Upper lobe of left lung (tissue), 4 donors: Measurements from ENCODE around the gene HDHD5.

Source experiments
- POLR2A ChIP-seq, 4 donors: fragments of 450-650 bp; IDR thresholded peaks; one replicate each; pipeline ENCODE4 v1.5.1; 2016 to 2017; ENCODE audit warnings: antibody characterized with exemption in 4 of 4, mild to moderate bottlenecking in 2 of 4
- TF ChIP-seq, protein P1 (sequence below), 6 experiments: fragments of 450-650 bp in 4 of 6; fragments of 200-600 bp in 2 of 6; sonication (generic) in 2 of 6; IDR thresholded peaks; one replicate each; pipeline ENCODE4 v1.5.1; 2016 to 2019; ENCODE audit warnings: antibody characterized with exemption in 6 of 6

DNA sequence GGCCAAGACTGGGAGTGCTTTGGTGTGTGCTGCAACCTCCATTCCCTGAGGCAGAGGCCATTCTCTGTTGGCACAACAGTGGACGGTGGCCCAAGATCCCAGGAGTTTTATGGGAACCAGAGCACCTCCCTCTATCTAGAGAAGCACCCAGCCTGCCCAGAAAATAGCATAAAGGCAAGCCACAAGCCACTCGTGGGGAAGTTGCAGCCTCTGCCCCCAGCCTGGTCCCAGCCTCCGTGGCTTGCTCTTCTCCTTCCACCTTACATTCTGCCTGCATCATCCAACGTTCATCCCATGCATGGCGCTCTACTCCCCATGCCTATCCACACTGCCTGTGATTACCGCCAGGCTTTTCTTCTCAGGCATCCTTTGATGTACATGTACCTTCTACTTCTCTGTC lies 58.5 kb downstream of the HDHD5 start:
- TF ChIP-seq, protein P1, sequence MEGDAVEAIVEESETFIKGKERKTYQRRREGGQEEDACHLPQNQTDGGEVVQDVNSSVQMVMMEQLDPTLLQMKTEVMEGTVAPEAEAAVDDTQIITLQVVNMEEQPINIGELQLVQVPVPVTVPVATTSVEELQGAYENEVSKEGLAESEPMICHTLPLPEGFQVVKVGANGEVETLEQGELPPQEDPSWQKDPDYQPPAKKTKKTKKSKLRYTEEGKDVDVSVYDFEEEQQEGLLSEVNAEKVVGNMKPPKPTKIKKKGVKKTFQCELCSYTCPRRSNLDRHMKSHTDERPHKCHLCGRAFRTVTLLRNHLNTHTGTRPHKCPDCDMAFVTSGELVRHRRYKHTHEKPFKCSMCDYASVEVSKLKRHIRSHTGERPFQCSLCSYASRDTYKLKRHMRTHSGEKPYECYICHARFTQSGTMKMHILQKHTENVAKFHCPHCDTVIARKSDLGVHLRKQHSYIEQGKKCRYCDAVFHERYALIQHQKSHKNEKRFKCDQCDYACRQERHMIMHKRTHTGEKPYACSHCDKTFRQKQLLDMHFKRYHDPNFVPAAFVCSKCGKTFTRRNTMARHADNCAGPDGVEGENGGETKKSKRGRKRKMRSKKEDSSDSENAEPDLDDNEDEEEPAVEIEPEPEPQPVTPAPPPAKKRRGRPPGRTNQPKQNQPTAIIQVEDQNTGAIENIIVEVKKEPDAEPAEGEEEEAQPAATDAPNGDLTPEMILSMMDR (IDR thresholded peaks at IDR 0.05), result no peak
- TF ChIP-seq POLR2A (IDR thresholded peaks at IDR 0.05), result no peak
